Measurements from ENCODE around the gene TFAP2E.

The TFAP2E gene

DNA sequence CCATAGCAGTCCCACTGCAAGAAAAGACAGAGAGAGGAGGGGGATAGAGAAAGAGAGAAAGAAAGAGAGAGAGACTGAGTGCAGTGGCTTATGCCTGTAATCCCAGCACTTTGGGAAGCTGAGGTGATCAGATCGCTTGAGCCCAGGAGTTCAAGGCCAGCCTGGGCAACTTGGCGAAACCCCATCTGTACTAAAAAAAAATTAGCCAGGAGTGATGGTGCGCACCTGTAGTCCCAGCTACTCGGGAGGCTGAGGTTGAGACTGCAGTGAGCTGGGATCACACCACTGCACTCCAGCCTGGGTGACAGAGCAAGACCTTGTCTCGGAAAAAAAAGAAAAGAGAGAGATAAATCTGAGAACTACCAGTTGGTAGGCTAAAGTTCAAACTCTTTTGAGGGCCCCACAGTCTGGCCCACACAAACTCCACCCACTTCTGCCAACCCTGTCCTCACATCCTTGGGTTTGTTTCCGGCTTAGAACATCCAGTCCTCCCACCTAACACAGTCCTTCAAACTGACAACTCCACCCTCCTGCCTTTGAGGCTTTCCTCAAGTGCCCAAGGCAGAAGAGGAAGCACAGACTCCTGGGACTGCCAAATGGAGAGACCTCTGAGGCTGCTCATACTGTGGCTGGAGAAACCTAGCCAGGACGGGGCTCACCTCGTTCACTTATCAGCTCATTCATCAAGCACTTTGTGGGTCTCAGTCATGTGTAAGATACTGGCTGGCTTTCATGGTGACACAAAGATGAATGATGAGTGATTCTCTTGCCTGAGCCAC is 20.1 kb downstream of the TFAP2E start:
- no peak for TF ChIP-seq GATA2 (IDR thresholded peaks at IDR 0.05; ENCODE audit: low read depth, low read length)
- TF ChIP-seq GATA3 (IDR thresholded peaks at IDR 0.05; ENCODE audit: low read depth, low read length), result no peak

DNA sequence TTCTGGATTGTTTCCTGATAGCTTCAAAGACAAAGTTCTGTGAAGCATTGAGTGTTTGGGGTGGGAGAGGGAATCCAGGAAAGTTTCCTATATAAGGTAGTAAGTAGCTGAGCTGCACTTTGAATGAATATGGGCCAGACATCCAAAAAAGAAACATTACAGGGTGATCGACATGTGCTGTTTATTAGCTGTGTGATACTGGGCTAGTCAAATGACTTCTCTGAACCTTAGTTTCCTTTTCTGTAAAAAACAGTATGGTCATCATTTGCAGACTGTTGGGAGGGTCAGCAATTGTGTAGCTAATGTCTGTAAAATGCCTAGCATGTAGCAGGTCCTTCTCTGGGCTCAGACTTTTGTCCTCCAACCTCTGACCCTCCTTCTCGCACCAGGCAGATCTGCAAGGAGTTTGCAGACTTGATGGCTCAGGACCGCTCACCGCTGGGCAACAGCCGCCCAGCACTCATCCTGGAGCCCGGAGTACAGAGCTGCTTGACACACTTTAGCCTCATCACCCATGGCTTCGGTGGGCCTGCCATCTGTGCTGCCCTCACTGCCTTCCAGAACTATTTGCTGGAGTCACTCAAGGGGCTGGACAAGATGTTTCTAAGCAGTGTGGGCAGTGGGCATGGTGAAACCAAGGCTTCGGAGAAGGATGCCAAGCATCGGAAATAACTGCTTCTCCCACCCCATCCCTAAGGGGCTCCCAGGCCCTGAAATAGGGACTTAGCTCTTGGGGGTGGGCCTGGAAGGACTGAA is 21.1 kb downstream of the TFAP2E start:
- TF ChIP-seq GATA2 (IDR thresholded peaks at IDR 0.05; ENCODE audit: low read depth, low read length), result no peak
- no peak for TF ChIP-seq GATA3 (IDR thresholded peaks at IDR 0.05; ENCODE audit: low read depth, low read length)

GRCh38 chr1:35595684-35596083 is 22.6 kb downstream of the TFAP2E start:
- no peak for TF ChIP-seq GATA3 (IDR thresholded peaks at IDR 0.05; ENCODE audit: low read depth, low read length)
- TF ChIP-seq GATA2 (IDR thresholded peaks at IDR 0.05; ENCODE audit: low read depth, low read length), result no peak

DNA sequence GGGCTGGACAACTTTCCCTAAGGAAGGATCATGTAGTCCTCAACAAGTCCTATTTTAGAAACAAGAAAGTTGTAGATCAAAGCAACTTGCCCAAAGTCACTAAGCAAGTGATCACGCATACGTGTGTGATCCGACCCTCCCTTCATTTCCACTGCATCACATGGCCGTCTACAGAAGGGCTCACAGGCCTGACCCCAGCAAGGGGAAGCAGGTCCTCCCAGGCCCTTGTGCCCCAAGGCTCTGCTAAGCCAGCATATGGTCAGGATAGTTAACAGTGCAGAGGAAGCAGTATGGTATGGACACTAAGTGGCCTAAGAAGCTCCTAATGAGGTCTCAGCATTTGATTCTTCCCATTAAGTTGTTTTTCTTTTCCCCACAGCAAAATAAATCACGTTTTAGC is 24.8 kb downstream of the TFAP2E start:
- TF ChIP-seq GATA2 (IDR thresholded peaks at IDR 0.05; ENCODE audit: low read depth, low read length), result no peak
- TF ChIP-seq GATA3 (IDR thresholded peaks at IDR 0.05; ENCODE audit: low read depth, low read length), result no peak

DNA sequence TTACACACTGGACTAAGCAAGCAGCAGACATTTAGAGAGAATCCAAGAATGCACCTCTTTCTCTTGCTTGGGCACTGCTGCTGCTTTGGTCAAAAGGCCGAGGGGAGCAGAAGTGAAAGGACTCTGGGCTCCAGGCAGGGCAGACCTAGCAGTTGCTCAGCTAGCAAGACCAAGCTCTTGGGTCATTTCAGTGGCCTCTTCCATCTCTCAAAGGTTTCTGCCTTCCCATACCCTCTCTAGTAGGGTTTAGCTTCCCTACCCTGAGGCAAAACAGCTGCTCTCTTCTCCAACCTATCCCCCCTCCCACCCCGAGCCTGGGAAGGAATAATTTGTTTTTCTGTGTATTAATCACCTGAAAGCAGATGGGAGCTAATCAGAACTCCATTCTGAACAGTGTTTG is 25.8 kb downstream of the TFAP2E start:
- no peak for TF ChIP-seq GATA2 (IDR thresholded peaks at IDR 0.05; ENCODE audit: low read depth, low read length)
- TF ChIP-seq GATA3 (IDR thresholded peaks at IDR 0.05; ENCODE audit: low read depth, low read length), result no peak

DNA sequence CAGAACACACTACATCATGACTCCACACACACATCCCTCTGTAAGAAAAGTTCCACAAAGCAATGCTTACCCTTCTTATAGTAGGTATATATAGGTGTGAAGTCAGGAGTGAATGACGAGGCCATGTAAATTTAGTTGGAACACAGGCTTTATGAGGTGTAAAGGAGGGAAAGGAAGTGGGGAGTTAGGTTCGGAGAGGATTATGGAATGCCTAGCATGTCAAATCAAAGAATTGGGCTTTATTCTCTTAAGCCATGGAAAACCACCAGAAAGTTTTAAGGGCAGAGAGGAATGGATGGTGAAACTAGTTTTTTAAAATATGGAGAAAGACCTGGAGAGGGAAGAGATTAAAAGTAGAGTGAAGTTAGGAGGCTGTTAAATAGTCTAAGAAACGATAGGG is 26.3 kb downstream of the TFAP2E start:
- no peak for TF ChIP-seq GATA2 (IDR thresholded peaks at IDR 0.05; ENCODE audit: low read depth, low read length)
- no peak for TF ChIP-seq GATA3 (IDR thresholded peaks at IDR 0.05; ENCODE audit: low read depth, low read length)

DNA sequence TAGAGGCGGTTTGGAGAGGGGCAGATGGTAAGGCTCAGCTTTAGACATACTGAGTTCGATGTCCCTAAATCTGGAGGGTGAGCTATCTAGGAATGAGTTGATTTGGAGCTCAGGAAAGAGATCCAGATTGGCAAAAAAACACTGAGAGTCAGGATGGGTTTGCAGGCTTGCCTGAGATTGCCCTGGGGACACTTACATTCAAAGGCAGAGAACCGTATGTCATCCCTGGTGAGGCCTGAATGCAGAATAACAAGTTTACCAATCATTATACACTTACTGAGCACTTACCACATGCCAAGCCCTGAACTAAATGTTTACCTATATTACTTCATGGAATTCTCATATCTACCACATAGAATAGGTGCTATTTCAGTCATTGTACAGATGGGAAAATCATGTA is 27.5 kb downstream of the TFAP2E start:
- TF ChIP-seq GATA3 (IDR thresholded peaks at IDR 0.05; ENCODE audit: low read depth, low read length) (no peak), GATA2 (IDR thresholded peaks at IDR 0.05; ENCODE audit: low read depth, low read length) (no peak)

GRCh38 chr1:35603468-35603867 is 30.4 kb downstream of the TFAP2E start:
- no peak for TF ChIP-seq GATA2 (IDR thresholded peaks at IDR 0.05; ENCODE audit: low read depth, low read length)
- no peak for TF ChIP-seq GATA3 (IDR thresholded peaks at IDR 0.05; ENCODE audit: low read depth, low read length)

DNA sequence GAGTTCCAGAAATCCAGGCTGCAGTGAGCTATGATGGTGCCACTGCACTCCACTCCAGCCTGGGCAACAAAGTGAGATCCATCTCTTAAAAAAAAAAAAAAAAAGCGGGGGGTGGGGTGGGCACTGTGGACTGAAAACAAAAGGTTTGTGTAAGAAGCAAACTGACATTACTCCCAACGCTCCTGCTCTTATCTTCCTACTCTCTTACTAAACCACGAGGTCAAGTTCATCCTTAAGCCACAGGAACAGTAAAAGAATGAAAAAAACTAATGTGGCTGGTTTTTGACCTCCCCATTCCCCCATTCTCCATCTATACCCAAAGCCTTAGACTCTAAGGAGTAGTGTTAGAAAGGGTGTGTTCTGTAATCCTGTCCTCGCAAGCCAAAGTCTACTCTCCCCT is 30.8 kb downstream of the TFAP2E start:
- TF ChIP-seq GATA2 (IDR thresholded peaks at IDR 0.05; ENCODE audit: low read depth, low read length) (no peak), GATA3 (IDR thresholded peaks at IDR 0.05; ENCODE audit: low read depth, low read length) (no peak)

GRCh38 chr1:35605071-35605866 is 32.2 kb downstream of the TFAP2E start:
- TF ChIP-seq GATA2 (IDR thresholded peaks at IDR 0.05; ENCODE audit: low read depth, low read length) (no peak), GATA3 (IDR thresholded peaks at IDR 0.05; ENCODE audit: low read depth, low read length) (no peak)

GRCh38 chr1:35605867-35606182 is 32.7 kb downstream of the TFAP2E start:
- TF ChIP-seq GATA3 (IDR thresholded peaks at IDR 0.05; ENCODE audit: low read depth, low read length), result no peak
- TF ChIP-seq GATA2 (IDR thresholded peaks at IDR 0.05; ENCODE audit: low read depth, low read length), result no peak

DNA sequence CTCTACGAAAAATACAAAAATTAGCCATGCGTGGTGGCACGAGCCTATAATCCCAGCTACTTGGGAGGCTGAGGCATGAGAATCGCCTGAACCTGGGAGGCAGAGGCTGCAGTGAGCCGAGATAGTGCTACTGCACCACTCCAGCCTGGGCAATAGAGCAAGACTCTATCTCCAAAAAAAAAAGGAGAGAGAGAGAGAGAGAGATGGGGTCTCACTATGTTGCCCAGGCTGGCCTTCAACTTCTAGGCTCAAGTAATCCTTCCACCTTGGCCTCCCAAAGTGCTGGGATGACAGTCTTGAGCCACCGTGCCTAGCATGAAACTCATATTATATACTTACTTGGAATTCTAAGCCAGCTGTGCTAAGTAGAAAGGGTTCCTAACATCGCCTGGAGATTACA is 38.5 kb downstream of the TFAP2E start:
- TF ChIP-seq GATA2 (IDR thresholded peaks at IDR 0.05; ENCODE audit: low read depth, low read length), result no peak
- TF ChIP-seq GATA3 (IDR thresholded peaks at IDR 0.05; ENCODE audit: low read depth, low read length), result no peak

DNA sequence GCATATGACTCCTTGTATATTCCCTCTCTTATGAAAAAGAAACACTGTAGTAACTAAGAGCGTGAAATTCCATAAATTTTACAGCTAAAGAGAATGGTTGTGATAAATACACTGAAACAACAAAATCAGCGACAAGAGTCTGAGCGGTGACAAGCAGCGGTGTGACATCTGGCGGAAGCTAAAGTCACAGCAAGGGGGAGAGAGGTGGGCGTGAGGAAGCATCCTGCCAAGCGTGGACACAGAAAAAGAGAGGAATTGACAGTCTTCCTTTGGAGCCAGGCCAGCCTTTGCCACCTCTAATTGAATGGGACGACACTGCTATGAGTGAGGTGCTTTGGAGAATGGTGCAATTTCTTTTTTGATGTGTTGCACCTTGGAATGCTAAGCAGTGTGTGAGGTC is 42.3 kb downstream of the TFAP2E start:
- TF ChIP-seq GATA3 (IDR thresholded peaks at IDR 0.05; ENCODE audit: low read depth, low read length) (no peak), GATA2 (IDR thresholded peaks at IDR 0.05; ENCODE audit: low read depth, low read length) (no peak)
